Occipital lobe (tissue), 2 donors: Measurements from ENCODE around the gene TPBGL. TPM values are rescaled to one million over a fixed set of nuclear protein-coding genes. Genes with fewer than 3 reads are reported as not detected.
A peak's percentile ranks its signal among the peaks of the same experiment; 100 is the strongest.

Experiments used
- DNase-seq: peaks from one replicate; lab custom pipeline; 2025; lab: John Stamatoyannopoulos, UW
- total RNA-seq: library from RNA; depleted of rRNA; stranded (reverse); fragments of >200 nt; gene quantifications from one replicate; pipeline ENCODE4 v1.2.3, GENCODE V29; 2014

Gene TPBGL
- total RNA-seq, 1 donor from 2014 or later = under 0.01 TPM

DNA sequence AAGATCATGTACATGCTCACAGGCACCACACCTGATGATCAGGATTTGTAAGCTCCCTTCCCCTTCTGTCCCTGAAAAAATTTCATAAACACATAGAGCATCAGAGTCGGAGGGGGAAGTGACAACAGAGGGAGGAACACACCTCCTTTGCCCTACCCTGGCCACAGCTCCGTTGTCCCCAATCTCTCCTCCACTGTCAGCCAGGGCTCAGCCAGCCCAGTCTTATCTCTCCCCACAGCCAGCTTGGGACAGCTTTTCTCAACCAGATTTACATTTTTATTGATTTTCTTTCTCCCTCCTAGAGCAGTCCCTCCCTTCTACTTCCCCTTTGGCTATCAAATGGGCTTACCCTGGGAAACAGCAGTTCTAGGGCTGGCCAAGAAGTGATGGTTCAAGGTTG lies 32.1 kb upstream of the TPBGL start:
- no peak for DNase-seq

DNA sequence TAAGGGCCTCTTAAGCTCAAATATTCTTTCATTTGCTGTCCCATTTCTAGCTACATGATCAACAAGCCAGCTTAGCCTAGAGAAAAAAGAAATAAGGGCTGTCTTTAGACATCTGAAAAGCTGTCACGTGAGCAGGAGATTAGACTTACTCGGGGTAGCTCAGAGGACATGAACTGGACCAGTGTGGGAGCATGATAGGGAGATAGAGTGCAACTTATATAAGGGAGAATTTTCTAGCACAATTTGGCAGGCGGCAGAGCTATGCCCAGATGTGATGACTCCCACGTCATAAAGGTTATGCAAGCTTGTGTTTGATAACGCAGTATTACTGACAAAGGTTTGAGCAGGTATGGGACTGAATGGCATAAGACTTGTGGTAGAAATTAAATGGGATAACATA lies 28.2 kb upstream of the TPBGL start:
- no peak for DNase-seq

DNA sequence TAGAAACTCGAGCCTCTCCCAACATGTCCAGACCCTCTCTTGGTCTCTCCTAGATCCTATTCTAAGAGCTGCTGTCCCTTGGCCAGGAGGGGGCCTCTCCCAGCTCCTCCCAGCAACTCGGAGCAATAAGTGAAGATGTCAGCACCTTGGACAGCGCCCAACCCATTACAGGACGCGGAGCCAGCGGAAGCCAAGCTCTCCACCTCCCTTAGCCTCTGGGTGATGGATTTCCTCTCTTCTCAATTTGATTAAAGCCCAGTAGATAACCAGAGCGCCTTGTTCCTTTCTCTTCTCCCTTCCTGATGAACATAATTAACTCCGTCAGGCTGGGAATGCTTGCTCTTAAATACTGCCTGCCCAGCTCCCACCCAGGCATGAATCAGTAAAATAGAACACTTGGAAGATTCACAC lies 26.2 kb upstream of the TPBGL start:
- no peak for DNase-seq

DNA sequence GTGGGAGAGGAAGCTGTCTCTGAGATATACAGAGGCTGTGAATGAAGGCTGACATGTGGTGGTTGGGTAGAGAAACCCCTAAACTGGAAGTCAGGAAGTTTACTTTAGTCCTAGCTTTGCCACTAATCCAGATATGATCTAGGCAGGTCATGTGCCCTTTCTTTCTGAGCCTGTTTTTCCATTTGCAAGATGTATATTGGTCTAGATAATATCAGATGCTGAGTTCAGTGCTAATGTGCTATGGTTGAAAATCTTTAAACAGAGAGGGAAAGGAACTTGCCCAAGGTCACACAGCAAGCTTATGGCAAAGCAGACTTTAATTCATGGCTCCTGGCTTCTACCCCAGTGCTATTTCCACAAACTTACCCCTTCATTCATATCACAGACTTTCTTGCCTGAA lies 25.7 kb upstream of the TPBGL start:
- no peak for DNase-seq

DNA sequence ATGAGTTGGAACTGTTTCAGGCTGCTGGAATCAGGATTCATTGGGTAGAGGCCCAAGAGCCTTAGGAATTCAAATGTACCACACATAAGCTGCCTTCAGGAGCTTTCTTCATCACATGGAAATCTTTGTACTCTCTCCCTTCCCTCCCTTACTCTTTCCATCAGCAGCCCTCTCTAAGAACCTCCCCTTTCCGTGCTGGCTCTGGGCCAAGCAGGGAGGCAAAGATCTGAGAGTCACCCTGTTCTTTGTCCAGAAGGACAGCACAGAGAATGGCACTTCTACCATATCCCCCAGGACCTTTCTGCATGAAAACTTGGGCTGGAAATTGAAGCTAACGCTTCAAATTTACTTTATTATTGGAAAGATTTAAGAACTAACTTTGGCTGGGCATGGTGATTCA lies 20.7 kb upstream of the TPBGL start:
- no peak for DNase-seq

DNA sequence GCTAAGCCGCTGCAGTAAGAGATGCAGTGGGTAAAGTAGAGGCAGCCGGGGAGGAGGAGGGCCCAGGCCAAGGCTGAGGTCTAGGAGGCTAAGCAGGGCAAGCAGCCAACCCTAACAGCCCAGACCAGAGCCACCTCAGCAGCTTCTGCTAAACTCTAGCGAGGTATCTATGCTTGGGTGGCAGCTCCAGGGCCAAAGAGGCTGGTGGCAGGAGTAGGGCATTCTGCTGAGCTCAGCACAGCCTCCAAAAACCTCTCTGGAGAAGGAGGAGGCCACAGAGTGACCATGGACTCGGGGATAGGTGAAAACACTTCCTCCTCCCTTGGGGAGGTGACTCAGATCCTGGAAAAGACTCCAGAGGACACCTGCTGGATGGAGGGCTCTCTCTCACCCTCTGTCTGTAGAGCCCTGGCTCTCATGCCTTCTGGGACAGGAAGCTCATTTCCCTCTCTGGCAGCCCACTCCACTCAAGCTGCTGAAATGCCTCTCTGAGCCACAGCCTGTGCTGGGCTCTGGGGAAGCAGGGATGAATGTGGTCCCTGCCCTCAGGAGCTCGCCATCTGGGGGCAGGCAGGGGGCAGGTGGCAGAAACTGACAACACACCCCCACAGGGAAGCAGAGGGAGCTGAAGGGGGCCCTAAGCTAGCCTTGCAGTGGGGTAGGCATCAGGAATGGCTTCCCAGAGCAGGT lies 16.5 kb upstream of the TPBGL start:
- DNase-seq = no peak

DNA sequence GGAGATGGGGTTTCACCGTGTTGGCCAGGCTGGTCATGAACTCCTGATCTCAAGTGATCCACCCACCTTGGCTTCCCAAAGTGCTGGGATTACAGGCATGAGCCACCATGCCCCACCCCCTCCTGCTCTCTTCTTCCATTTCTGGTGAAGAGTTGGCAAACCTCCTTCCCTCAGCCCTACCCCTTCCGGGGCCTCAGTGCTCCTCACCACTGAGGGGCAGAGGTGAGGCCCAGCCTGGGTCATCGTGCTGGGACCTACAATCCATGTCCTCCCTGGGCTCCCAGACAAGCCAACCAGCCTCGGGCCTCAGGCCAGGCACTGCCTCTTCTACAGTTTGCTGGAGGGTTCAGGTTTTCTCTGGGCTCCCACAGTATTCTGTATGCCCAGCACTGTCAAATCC lies 14.8 kb upstream of the TPBGL start:
- no peak for DNase-seq

DNA sequence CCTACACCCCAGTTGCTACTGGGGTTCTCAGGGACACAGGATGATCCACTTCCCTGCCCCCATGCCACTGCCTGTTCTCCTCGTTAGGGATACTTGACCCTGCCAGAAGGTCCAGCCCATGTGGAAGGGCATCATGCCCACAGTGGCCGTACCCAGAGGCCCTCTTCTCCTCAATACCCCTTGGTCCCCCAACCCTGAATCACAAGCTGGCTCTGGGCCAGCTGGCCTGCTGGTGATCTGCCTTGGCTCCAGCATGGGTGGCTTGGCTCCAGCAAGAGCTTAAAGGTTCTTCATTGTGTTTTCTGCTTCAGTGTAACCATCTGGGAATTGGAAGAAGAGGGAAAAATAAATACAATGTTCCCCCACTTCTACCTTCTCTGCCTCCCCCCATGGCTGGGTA lies 11.1 kb upstream of the TPBGL start:
- DNase-seq = no peak

DNA sequence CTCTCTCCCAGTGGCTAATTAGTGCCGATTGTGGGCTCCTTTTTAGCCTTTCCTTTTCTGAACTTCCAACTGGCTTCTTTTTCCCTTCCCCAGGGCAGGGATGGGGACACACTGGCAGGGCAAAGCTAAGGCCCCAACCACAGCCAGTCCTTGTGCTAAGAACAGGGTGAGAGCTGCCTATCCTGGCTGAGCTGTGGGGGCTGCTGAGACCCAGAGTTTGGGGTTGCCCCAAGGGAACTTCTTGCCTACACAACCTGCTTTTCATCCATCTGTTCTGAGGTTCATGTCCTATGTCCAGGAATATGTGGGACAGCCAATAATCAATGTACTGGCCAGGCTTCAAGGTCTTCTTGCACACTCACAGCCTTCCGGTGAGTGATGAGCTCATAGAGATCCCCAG lies 10.0 kb upstream of the TPBGL start:
- DNase-seq = no peak

DNA sequence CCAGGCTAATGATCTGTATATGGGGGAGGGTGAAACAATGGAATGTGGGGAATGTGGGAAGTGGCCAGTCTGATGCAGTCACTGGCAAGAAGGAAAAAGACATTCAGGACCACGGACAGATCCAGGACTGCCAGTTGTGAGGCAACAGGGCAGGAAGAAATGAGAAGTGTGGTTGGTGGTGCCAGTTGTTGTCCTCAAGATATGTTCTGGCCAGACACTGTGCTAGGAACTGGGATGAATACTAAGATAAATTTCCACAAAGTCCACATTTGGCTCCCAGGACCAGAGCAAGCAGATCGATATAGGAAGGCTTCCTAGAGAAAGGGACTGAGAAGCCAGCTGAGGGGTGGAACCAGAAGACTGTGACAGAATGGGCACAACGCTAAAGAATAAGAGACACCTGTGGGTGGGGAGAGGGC lies 6.8 kb upstream of the TPBGL start:
- no peak for DNase-seq

DNA sequence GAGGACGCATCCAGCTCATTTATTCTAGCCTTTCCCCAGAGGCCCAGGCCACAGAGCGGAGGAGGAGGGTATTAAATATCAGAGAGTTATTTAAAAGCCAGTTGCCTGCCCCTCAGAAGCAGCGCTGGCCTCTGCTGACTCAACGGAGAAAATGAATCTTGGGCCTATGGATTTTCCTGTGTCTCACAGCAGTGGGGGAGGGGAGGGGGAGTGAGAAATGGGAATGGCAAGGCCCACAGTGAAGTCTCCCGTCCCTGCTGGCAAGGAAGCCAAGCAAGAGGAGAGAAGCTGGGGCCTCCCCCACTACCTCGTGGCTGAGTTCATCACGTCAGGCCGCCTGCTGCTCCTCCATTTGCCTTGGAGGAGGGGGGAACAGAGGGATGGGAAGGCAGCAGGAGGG lies 4.5 kb upstream of the TPBGL start:
- DNase-seq = no peak

DNA sequence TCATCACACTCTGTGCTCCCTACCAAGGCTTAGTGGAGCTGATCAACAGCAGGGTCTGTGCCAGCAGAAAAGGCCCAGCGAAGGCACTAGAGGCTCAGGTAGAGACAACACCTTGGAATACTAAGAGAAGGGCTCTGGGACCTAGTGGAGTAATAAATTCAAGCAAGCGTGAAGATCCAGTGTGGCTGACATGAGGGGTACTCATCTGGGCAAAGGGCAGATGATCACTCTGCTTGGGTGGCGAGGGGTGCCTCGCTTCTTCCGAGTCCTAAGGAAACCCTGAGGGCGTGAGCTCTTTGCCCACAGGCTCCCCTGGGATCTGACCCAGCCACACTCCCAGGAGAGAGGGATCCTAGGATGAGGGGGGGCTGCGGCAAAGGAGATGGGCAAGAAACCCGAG lies 3.5 kb upstream of the TPBGL start:
- no peak for DNase-seq

DNA sequence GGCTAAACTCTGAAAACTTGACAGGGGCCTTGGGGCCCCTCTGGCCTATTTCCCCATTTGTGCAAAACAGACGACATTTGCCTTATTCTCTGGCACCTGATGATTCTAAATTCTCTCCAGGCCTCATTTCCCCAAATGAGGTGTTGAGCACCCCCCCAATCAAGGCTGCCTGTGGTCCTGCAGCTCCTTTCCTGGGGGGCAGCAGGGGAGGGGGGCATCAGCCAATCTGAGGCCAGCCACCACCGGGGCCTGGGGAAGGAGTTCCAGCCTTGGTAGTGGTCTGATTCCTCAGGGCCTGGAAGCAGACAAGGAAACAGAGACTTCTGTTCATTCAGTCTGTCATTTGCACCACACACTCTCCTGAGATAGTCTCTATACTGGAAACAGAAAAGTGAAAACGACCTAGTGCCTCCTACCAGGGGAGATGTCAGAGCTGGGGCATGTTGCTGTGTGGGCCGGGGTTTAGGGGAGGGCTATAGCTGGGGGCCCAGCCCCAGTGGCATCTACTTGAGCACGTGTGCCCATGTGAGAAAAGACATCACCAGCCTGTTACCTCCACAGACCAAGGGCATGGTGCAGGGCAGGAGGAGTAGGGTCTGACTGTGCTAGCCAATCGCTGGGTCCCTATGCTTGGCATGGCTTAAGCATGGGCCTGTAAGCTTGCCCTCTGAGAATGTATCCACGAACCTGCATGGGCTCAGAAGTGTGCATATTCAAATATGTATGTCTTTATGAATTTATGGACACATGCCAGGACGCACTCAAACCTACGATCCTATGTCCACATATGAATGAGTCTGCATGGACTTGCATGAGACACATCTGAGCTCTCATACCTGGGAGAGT lies 1.8 kb upstream of the TPBGL start:
- DNase-seq = no peak

DNA sequence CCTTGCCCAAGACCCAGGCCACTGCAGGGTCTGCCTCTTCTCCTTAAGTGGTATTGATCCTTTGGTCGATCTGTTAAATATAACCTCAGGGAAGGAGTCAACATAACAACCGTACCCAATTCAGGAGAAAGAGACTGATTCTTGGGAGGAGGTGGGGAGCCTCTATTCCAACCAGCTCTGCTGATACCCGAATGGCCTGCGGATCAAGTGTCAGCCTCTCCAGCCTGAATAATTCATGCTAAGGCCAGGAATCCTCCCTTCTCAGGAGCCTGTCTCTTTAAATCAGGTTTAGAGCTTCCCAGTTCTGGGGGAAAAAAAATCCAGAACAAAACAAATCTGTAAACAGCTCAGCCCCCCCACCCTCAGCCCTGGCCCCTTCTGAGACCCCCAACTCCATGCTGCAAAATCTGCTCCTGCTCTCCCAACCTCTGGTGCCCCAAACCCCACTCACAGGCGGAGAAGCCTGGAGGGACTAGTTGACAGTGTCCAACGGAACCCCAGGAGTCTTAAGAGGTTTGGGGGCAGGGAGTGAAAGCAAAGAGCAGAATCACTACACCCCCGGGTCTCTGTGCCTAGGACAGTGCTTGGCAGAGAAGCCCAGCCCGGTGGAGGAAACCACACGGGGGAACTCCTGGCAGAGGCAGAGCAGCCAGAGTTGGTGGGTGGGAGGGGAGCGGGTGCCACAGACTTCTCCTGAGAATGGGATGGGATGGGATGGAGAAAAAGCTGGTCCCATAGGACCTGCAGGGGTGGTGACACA lies 863 bp upstream of the TPBGL start:
- DNase-seq = no peak

DNA sequence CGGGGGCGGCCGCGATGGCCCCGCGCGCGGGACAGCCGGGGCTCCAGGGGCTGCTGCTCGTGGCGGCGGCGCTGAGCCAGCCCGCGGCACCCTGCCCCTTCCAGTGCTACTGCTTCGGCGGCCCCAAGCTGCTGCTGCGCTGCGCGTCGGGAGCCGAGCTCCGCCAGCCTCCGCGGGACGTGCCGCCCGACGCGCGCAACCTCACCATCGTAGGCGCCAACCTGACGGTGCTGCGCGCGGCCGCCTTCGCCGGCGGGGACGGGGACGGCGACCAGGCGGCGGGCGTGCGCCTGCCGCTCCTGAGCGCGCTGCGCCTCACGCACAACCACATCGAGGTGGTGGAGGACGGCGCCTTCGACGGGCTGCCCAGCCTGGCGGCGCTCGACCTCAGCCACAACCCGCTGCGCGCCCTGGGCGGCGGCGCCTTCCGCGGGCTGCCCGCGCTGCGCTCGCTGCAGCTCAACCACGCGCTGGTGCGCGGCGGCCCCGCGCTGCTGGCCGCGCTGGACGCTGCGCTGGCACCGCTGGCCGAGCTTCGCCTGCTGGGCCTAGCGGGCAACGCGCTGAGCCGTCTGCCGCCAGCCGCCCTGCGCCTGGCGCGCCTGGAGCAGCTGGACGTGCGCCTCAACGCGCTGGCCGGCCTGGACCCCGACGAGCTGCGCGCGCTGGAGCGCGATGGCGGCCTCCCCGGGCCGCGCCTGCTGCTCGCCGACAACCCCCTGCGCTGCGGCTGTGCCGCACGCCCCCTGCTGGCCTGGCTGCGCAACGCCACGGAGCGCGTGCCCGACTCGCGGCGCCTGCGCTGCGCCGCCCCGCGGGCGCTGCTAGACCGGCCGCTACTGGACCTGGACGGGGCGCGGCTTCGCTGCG lies 697 bp downstream of the TPBGL start:
- DNase-seq = peak; percentile 78

DNA sequence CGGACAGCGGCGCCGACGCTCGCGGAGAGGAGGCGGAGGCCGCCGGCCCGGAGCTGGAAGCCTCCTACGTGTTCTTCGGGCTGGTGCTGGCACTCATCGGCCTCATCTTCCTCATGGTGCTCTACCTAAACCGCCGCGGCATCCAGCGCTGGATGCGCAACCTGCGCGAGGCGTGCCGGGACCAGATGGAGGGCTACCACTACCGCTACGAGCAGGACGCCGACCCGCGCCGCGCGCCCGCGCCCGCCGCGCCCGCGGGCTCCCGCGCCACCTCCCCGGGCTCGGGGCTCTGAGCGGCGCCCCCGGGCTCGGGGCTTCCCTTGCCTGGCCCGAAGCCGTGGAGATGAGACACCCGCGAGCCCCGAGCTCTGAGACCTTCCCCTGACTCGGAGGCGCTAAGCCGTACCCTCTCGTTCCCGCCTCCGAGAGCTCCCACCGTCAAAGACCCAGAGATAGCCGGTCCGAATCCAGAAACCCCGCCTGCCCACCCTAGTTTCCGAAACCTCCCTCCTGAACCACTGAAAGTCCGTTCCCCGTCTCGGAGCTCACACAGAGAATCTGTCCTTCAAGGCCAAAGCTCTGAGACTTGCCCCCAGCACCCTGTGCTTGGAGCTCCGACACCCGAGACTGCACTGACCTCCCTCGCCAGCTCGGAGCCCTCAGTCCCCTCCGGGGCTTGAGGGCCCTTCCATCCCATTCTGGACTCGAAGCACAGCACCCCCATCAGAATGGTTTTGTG lies 1.5 kb downstream of the TPBGL start:
- DNase-seq = no peak

DNA sequence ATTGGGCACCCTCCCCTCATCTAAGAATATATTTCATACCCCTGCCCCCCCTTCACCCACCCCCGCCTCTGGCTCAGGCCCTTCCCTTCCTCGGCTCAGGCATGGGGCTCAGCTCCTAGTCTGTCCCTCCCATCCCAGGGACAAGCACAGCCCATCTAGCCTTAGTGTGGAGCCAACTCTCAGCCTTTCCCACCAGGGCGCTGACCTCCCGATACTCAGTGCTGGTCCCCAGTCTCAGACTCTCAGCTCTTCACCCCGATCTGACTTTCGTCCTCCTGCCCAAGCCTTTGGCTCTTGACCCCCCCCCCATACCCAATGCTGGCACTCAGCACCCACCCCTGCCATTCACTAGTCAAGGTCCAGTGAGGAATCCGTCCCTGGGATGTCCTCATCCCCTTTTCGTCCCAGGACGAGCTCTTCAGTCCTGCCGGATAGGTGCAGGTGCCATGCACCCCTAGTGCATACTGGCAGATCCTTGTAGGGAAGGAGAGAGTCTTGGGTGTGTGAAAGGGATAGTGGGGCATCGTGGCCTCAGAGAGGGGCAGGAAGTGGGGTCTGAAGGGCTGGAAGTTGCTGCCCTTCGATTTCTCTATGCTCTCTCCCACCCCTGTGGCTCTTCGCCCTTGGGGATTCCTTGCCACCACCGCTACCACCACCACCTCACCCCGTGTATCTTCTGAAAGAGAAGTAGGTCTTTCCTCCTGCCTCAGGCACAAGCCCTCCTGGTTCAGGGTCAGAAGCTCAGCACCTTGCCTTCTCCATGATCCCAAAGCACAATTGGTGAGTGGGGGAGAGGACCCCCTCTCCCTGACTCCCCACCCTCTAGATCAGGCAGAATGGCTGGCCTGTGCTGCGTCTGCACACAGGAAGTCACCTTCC lies 2.4 kb downstream of the TPBGL start:
- no peak for DNase-seq

DNA sequence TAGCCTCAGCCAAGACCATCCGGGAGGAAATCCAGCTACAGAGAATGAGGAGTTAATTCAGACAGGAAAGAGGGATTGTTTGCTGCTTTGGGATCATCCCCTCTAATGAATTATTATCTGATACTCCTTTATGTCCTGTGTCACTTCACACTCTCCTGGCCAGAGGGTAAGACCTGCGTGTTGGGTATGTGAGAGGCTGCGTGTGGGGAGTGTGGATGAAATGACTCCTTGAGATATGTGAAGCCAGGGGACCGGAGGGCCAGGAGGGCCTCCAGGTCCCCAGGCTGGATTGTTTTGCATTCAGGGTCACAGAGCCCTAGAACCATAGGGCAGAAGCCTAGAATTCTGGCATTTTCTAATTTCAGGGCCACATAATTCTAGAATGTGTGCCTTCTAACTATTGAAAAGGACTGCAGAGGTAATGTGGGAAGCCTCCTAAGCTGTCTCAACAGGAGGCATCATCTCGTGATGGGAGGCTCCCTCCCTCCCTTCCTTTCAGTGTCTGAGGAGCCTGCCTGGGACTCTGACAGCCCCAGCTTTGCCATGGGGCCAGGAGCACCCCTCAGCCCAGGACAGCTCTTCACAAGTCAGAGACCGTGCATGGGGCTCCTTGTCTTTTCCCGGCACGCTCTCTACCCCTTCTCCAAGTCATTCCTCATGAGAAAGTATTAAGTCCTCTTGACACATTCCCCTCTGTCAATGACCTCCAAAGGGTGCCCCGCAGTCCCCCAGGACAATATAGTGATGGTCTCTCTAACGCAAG lies 3.7 kb downstream of the TPBGL start:
- no peak for DNase-seq
